Measurements from ENCODE around the gene ANKRD17.

Gene ANKRD17

GRCh38 chr4:73103799-73104503 is 154.6 kb downstream of the ANKRD17 start:
- TF ChIP-seq CTCF (IDR thresholded peaks at IDR 0.05; ENCODE audit: insufficient read depth, low read depth, low read length, missing control alignments): no peak
- H3K4me3 ChIP-seq (ENCODE audit: low read depth, low read length): no peak overlapping the region
- no peak for DNase-seq (ENCODE audit: low read depth)

- no peak for DNase-seq (ENCODE audit: low read depth)
- no peak for TF ChIP-seq CTCF (IDR thresholded peaks at IDR 0.05; ENCODE audit: insufficient read depth, low read depth, low read length, missing control alignments)
Measured at GRCh38 chr4:73099143-73099542, 159.5 kb downstream of the ANKRD17 start.

GRCh38 chr4:73098713-73099112 is 159.9 kb downstream of the ANKRD17 start:
- DNase-seq (ENCODE audit: low read depth): no peak
- no peak overlapping the region for H3K4me3 ChIP-seq (ENCODE audit: low read depth, low read length)
- TF ChIP-seq CTCF (IDR thresholded peaks at IDR 0.05; ENCODE audit: insufficient read depth, low read depth, low read length, missing control alignments): no peak

More at GRCh38 chr4:73099143-73099542, 159.5 kb downstream of the ANKRD17 start:
- H3K4me3 ChIP-seq (ENCODE audit: low read depth, low read length): no peak overlapping the region

GRCh38 chr4:73098016-73098415 is 160.6 kb downstream of the ANKRD17 start:
- DNase-seq (ENCODE audit: low read depth): no peak
- TF ChIP-seq CTCF (IDR thresholded peaks at IDR 0.05; ENCODE audit: insufficient read depth, low read depth, low read length, missing control alignments): no peak
- H3K4me3 ChIP-seq (ENCODE audit: low read depth, low read length): no peak overlapping the region

GRCh38 chr4:73092868-73093267 is 165.7 kb downstream of the ANKRD17 start:
- H3K4me3 ChIP-seq (ENCODE audit: low read depth, low read length): no peak overlapping the region
- no peak for DNase-seq (ENCODE audit: low read depth)
- no peak for TF ChIP-seq CTCF (IDR thresholded peaks at IDR 0.05; ENCODE audit: insufficient read depth, low read depth, low read length, missing control alignments)

GRCh38 chr4:73090738-73091137 is 167.9 kb downstream of the ANKRD17 start:
- no peak overlapping the region for H3K4me3 ChIP-seq (ENCODE audit: low read depth, low read length)
- DNase-seq (ENCODE audit: low read depth): no peak
- no peak for TF ChIP-seq CTCF (IDR thresholded peaks at IDR 0.05; ENCODE audit: insufficient read depth, low read depth, low read length, missing control alignments)

- no peak for DNase-seq (ENCODE audit: low read depth)
- TF ChIP-seq CTCF (IDR thresholded peaks at IDR 0.05; ENCODE audit: insufficient read depth, low read depth, low read length, missing control alignments): no peak
Measured at GRCh38 chr4:73087871-73088270, 170.7 kb downstream of the ANKRD17 start.

More at GRCh38 chr4:73087871-73088270, 170.7 kb downstream of the ANKRD17 start:
- H3K4me3 ChIP-seq (ENCODE audit: low read depth, low read length): no peak overlapping the region

All from GM12865 (cell line).